ENCODE measurements around the gene PRDM2.

PRDM2 gene

GRCh38 chr1:13797397-13797796 is 97.4 kb downstream of the PRDM2 start:
- TF ChIP-seq EZH2 (IDR thresholded peaks at IDR 0.05; ENCODE audit: borderline replicate concordance, low read length) (no peak), CTCF (IDR thresholded peaks at IDR 0.05; ENCODE audit: low read length) (no peak)
- peaks cover 23% of the 10 kb centered on the region for H3K36me3 ChIP-seq (ENCODE audit: insufficient read depth, low read length)
- no peak overlapping the region for H2AFZ ChIP-seq (ENCODE audit: low read length)
- peaks cover 30% of the 10 kb centered on the region for H3K4me1 ChIP-seq (ENCODE audit: insufficient read depth, low read length, severe bottlenecking)
- no peaks in the 10 kb centered on the region for H3K79me2 ChIP-seq (ENCODE audit: insufficient read depth, low read length)
- H3F3A ChIP-seq (ENCODE audit: insufficient read depth, low read length), result 0 out of 2 replicates have a peak, but pooled peaks cover 4% of the 10 kb centered on the region
- no peaks in the 10 kb centered on the region for H4K20me1 ChIP-seq (ENCODE audit: insufficient read depth, low read length)
- H3K9me3 ChIP-seq (ENCODE audit: low read length), result no peaks in the 10 kb centered on the region
- H3K4me2 ChIP-seq (ENCODE audit: low read length), result no peak overlapping the region
- no peaks in the 10 kb centered on the region for H3K9me2 ChIP-seq (ENCODE audit: low read depth, low read length)
- no peaks in the 10 kb centered on the region for H3K27me3 ChIP-seq (ENCODE audit: insufficient read depth, low read length)
- no peak overlapping the region for H3K4me3 ChIP-seq (ENCODE audit: low read depth, low read length, poor library complexity, severe bottlenecking)
- H3K27ac ChIP-seq (ENCODE audit: low read depth, low read length, poor library complexity, severe bottlenecking), result no peak overlapping the region
- no peak overlapping the region for H3K9ac ChIP-seq (ENCODE audit: low read length)

GRCh38 chr1:13798120-13798519 is 98.1 kb downstream of the PRDM2 start:
- Histone ChIP-seq H4K20me1 (ENCODE audit: insufficient read depth, low read length) (no peaks in the 10 kb centered on the region), H3K4me1 (ENCODE audit: insufficient read depth, low read length, severe bottlenecking) (peaks cover 30% of the 10 kb centered on the region), H3K27me3 (ENCODE audit: insufficient read depth, low read length) (no peaks in the 10 kb centered on the region), H3K9me2 (ENCODE audit: low read depth, low read length) (no peaks in the 10 kb centered on the region), H3K27ac (ENCODE audit: low read depth, low read length, poor library complexity, severe bottlenecking) (no peak overlapping the region), H3K9ac (ENCODE audit: low read length) (no peak overlapping the region), H3K4me3 (ENCODE audit: low read depth, low read length, poor library complexity, severe bottlenecking) (no peak overlapping the region), H2AFZ (ENCODE audit: low read length) (no peak overlapping the region), H3K4me2 (ENCODE audit: low read length) (no peak overlapping the region), H3F3A (ENCODE audit: insufficient read depth, low read length) (0 out of 2 replicates have a peak, but pooled peaks cover 4% of the 10 kb centered on the region), H3K9me3 (ENCODE audit: low read length) (no peaks in the 10 kb centered on the region), H3K36me3 (ENCODE audit: insufficient read depth, low read length) (peaks cover 16% of the 10 kb centered on the region), H3K79me2 (ENCODE audit: insufficient read depth, low read length) (no peaks in the 10 kb centered on the region)
- no peak for TF ChIP-seq EZH2 (IDR thresholded peaks at IDR 0.05; ENCODE audit: borderline replicate concordance, low read length)
- TF ChIP-seq CTCF (IDR thresholded peaks at IDR 0.05; ENCODE audit: low read length), result no peak

- Histone ChIP-seq H2AFZ (ENCODE audit: low read length) (no peak overlapping the region), H3K36me3 (ENCODE audit: insufficient read depth, low read length) (peaks cover 10% of the 10 kb centered on the region), H4K20me1 (ENCODE audit: insufficient read depth, low read length) (no peaks in the 10 kb centered on the region), H3F3A (ENCODE audit: insufficient read depth, low read length) (0 out of 2 replicates have a peak, but pooled peaks cover 4% of the 10 kb centered on the region), H3K27ac (ENCODE audit: low read depth, low read length, poor library complexity, severe bottlenecking) (no peak overlapping the region), H3K27me3 (ENCODE audit: insufficient read depth, low read length) (no peaks in the 10 kb centered on the region), H3K4me3 (ENCODE audit: low read depth, low read length, poor library complexity, severe bottlenecking) (no peak overlapping the region), H3K9ac (ENCODE audit: low read length) (no peak overlapping the region), H3K79me2 (ENCODE audit: insufficient read depth, low read length) (no peaks in the 10 kb centered on the region), H3K4me1 (ENCODE audit: insufficient read depth, low read length, severe bottlenecking) (peaks cover 30% of the 10 kb centered on the region), H3K9me2 (ENCODE audit: low read depth, low read length) (no peaks in the 10 kb centered on the region), H3K9me3 (ENCODE audit: low read length) (no peaks in the 10 kb centered on the region), H3K4me2 (ENCODE audit: low read length) (no peak overlapping the region)
- TF ChIP-seq CTCF (IDR thresholded peaks at IDR 0.05; ENCODE audit: low read length) (no peak), EZH2 (IDR thresholded peaks at IDR 0.05; ENCODE audit: borderline replicate concordance, low read length) (no peak)
Measured at GRCh38 chr1:13799502-13800283, 99.7 kb downstream of the PRDM2 start.

All from OCI-LY1 (cell line).